ENCODE data around the gene FUT7.

FUT7 gene

DNA sequence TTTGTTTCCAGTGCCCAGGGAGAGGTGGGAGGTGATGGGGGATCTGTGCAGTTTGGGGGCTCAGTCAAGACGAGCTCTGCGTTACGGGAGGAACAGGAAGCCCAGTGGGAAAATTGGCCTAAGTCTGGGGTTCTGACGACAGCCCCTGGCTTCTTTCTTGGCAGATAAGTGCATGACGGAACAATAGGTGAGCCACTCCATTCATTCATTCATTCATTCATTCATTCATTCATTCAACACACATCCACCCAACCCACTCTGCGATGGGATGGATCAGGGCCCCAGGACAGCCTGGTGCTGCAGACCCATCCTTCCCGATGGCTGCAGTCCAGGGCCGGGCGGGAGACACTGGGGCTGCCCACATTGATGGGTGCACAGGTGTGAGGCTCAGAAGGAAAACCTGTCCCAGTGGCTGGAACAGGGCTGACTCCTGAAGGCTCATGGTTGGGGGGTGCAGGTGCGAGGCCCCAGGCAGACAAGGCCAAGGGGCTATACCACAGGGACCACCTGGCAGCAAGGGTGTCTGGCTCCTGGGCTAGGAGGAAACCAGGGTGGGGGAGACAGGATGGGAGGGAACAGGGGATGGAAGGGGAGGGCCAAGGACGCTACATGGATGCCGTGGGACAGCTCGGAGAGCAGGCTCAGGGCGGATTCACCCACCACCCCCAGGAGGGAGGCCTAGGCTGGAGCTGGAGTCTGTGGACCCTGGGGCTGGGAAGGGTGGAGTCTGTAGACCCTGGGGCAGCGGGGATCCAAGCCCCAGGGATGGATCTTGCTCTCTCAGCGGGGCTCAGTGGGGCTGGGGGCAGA lies 51.0 kb downstream of the FUT7 start:
- no peak for DNase-seq
